ENCODE data around the gene SCAPER.

DNA sequence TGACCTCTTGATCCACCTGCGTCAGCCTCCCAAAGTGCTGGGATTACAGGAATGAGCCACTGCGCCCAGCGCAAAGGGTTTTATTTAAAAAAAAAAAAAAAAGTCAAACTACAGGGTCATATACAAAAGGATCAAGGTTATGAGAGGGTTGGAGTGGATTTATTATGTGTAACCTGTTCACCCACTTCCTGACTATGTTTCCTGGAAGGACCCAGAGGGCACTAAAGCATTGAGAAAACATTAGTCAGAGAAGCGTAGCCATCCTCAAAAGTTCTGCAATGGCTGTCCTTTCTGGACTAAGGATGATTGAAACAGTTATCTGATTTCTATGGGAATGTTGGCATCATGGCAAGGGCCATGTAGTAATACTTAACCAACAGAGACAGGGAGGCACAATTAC, 7.3 kb upstream of the SCAPER start:
- TF ChIP-seq, protein P1, sequence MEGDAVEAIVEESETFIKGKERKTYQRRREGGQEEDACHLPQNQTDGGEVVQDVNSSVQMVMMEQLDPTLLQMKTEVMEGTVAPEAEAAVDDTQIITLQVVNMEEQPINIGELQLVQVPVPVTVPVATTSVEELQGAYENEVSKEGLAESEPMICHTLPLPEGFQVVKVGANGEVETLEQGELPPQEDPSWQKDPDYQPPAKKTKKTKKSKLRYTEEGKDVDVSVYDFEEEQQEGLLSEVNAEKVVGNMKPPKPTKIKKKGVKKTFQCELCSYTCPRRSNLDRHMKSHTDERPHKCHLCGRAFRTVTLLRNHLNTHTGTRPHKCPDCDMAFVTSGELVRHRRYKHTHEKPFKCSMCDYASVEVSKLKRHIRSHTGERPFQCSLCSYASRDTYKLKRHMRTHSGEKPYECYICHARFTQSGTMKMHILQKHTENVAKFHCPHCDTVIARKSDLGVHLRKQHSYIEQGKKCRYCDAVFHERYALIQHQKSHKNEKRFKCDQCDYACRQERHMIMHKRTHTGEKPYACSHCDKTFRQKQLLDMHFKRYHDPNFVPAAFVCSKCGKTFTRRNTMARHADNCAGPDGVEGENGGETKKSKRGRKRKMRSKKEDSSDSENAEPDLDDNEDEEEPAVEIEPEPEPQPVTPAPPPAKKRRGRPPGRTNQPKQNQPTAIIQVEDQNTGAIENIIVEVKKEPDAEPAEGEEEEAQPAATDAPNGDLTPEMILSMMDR (IDR thresholded peaks at IDR 0.05 in 4 of 5, conservative IDR thresholded peaks at IDR 0.05 in 1 of 5) = no peak
- no peak for TF ChIP-seq POLR2A (IDR thresholded peaks at IDR 0.05)
